HG02610 (cell line): ENCODE measurements around the gene MCU.
"Not testable (repeated sequence)": the region's sequence is repeated elsewhere in the genome, so short reads cannot be mapped to it uniquely, and the experiment has no call there.

Source experiments
- ATAC-seq: cut with Tn5 transposase; IDR thresholded peaks from one replicate; pipeline ENCODE4 v1.9.1; 2021; ENCODE audit warnings: mild to moderate bottlenecking, moderate library complexity; ENCODE audit not compliant: unreplicated experiment

Gene MCU

GRCh38 chr10:72691863-72692743 is at the start of gene MCU:
Gene MCU (plus strand): TSS chr10:72692143. CDS start chr10:72692152, 9 bp downstream.
- ATAC-seq = peak; percentile 93

- no peak for ATAC-seq
Observed at GRCh38 chr10:72642318-72642717, 49.6 kb upstream of the MCU start.

- no peak for ATAC-seq
Observed at GRCh38 chr10:72645263-72645858, 46.6 kb upstream of the MCU start.

GRCh38 chr10:72646971-72647370 is 45.0 kb upstream of the MCU start:
- not testable (repeated sequence) for ATAC-seq

- no peak for ATAC-seq
Observed at GRCh38 chr10:72648301-72648700, 43.6 kb upstream of the MCU start.

GRCh38 chr10:72649291-72649690 is 42.7 kb upstream of the MCU start:
- ATAC-seq = no peak

- no peak for ATAC-seq
Observed at GRCh38 chr10:72653383-72654096, 38.4 kb upstream of the MCU start.

GRCh38 chr10:72654720-72655119 is 37.2 kb upstream of the MCU start:
- no peak for ATAC-seq

- ATAC-seq = no peak
Observed at GRCh38 chr10:72658696-72659400, 33.1 kb upstream of the MCU start.

- no peak for ATAC-seq
Observed at GRCh38 chr10:72659694-72660093, 32.2 kb upstream of the MCU start.

GRCh38 chr10:72660220-72660619 is 31.7 kb upstream of the MCU start:
- no peak for ATAC-seq

- ATAC-seq = no peak
Observed at GRCh38 chr10:72661431-72661830, 30.5 kb upstream of the MCU start.

- no peak for ATAC-seq
Observed at GRCh38 chr10:72663971-72664370, 28.0 kb upstream of the MCU start.

GRCh38 chr10:72665925-72666324 is 26.0 kb upstream of the MCU start:
- ATAC-seq = no peak

GRCh38 chr10:72667207-72667864 is 24.6 kb upstream of the MCU start:
- no peak for ATAC-seq

- no peak for ATAC-seq
Observed at GRCh38 chr10:72673280-72673679, 18.7 kb upstream of the MCU start.

- not testable (repeated sequence) for ATAC-seq
Observed at GRCh38 chr10:72674174-72674573, 17.8 kb upstream of the MCU start.

GRCh38 chr10:72679838-72680241 is 12.1 kb upstream of the MCU start:
- ATAC-seq = no peak

GRCh38 chr10:72682638-72683037 is 9.3 kb upstream of the MCU start:
- ATAC-seq = no peak

GRCh38 chr10:72685264-72685921 is 6.5 kb upstream of the MCU start:
- no peak for ATAC-seq
